ENCODE data around the gene XAB2.

Gene XAB2

DNA sequence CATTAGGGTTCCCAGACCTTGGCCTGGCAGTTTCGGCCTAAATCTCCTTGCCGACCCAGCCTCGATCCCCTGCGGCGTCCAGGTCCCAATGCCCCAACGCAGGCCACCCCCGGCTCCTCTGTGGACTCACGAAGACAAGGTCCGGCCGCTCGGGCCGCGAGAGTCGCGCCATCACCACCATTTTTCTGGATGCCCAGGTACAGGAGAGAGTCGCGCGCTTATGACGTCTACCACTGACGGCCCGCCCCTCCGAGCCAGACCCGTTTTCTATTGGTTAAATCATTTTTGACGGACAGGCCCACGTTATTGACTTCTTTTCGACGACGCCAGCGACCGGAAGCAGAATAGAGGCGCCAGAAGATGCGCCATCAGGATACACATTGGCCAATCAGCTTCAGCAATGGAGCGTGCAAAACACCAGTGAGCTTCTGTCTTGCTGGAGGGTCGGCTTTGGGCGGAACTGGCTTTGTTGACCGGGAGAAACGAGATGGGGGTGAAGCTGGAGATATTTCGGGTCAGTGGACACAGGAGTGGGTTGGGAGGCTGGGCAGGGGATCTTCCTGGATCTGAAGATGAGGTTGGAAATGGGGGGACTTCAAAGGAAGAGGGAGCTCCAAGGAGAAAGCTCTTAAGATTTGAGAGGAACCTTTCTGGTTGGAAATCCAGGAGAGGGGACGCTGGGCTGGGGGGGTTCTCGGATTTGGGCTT, at the start of gene XAB2, which contains the start of gene PET100:
Gene XAB2, minus strand, starts transcription at position 199 of the 708 bp plus-strand sequence. Its CDS starts 18 bp downstream, at position 181.
Gene PET100, plus strand, starts transcription at position 447 of the 708 bp plus-strand sequence. Its CDS starts 41 bp downstream, at position 488.
- Histone ChIP-seq H3K9me3 (ENCODE audit: control insufficient read depth in 1 of 2, low read length in 2 of 2) (no peaks in the 10 kb centered on the region), H3K27me3 (ENCODE audit: control insufficient read depth in 1 of 2, insufficient read depth in 2 of 2, low read length in 2 of 2) (no peaks in the 10 kb centered on the region), H3K4me3 (ENCODE audit: low read depth in 1 of 2, low read length in 2 of 2) (peak within 1 kb of the TSS; percentile 96 to 99), H3K9ac (ENCODE audit: low read depth in 1 of 2, low read length in 2 of 2) (peak within 1 kb of the TSS; percentile 84 to 97), H3K27ac (ENCODE audit: low read depth, low read length) (peak within 1 kb of the TSS; percentile 49), H3K36me3 (ENCODE audit: control insufficient read depth in 1 of 2, insufficient read depth in 2 of 2, low read length in 2 of 2) (peaks cover 18 to 33% of the 10 kb centered on the region in 2 donors), H3K4me1 (ENCODE audit: control insufficient read depth in 1 of 2, insufficient read depth in 2 of 2, low read length in 2 of 2) (peaks cover 21 to 24% of the 10 kb centered on the region in 2 donors)

DNA sequence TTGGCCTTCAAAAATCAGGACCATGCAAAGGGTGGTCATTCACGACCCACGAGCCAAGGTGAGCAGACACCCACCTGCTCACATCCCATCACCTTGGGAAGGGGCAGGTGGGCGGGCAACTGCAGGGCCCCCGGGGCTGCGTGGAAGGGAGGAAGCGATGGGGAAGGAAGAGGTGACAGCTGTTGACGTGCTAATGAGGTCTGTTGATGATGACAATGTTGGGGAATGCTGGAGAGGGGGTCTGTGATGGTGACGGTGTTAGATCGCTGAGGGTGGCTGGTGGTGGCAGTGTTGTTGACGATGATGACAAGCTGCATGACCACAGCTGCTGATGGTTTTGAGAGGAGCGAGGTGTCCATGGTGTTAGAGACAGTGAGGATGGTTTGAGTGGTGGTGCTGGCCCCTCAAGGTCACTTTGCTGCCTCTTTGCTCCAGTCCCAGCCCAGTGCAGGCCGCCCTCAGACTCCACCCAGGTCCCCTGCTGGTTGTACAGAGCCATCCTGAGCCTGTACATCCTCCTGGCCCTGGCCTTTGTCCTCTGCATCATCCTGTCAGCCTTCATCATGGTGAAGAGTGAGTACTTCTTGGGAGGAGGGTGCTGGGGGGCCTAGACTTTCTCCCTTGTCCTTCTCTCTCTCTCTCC, 48.4 kb upstream of the XAB2 start:
- H3K36me3 ChIP-seq (ENCODE audit: control insufficient read depth in 1 of 2, insufficient read depth in 2 of 2, low read length in 2 of 2), result peaks cover 0 to 6% of the 10 kb centered on the region in 2 donors
- H3K27me3 ChIP-seq (ENCODE audit: control insufficient read depth in 1 of 2, insufficient read depth in 2 of 2, low read length in 2 of 2), result peaks cover 8 to 18% of the 10 kb centered on the region in 2 donors
- peaks cover 6 to 27% of the 10 kb centered on the region in 2 donors for H3K4me1 ChIP-seq (ENCODE audit: control insufficient read depth in 1 of 2, insufficient read depth in 2 of 2, low read length in 2 of 2)
- H3K9ac ChIP-seq (ENCODE audit: low read depth in 1 of 2, low read length in 2 of 2), result no peak overlapping the region
- no peak overlapping the region for H3K27ac ChIP-seq (ENCODE audit: low read depth, low read length)
- peaks cover 0 to 2% of the 10 kb centered on the region in 2 donors for H3K9me3 ChIP-seq (ENCODE audit: control insufficient read depth in 1 of 2, low read length in 2 of 2)
- H3K4me3 ChIP-seq (ENCODE audit: low read depth in 1 of 2, low read length in 2 of 2), result no peak overlapping the region

DNA sequence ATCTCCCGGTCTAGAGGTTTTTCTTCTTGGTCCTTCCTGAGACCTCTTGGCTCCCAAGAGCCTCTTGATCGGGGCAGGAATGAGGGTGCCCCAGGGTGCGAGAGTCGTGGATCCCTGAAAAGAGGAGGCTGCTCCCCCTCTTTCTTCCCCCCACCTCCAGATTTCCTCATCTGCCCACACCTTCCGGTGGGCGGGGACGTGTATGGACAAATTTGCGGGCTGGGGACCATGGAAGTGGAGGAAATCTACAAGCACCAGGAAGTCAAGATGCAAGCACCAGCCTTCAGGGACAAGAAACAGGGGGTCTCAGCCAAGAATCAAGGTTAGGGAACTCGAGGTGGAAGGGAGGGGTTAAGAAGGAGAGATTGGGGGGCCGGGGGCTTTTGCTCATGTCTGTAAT, 47.5 kb upstream of the XAB2 start, which contains the start of gene MCEMP1:
Gene MCEMP1, plus strand, starts transcription at position 237 of the 400 bp plus-strand sequence. Its CDS starts 31 bp downstream, at position 268.
- Histone ChIP-seq H3K4me3 (ENCODE audit: low read depth in 1 of 2, low read length in 2 of 2) (no peak within 1 kb of the TSS), H3K9ac (ENCODE audit: low read depth in 1 of 2, low read length in 2 of 2) (no peak within 1 kb of the TSS), H3K27me3 (ENCODE audit: control insufficient read depth in 1 of 2, insufficient read depth in 2 of 2, low read length in 2 of 2) (peaks cover 8 to 20% of the 10 kb centered on the region in 2 donors), H3K36me3 (ENCODE audit: control insufficient read depth in 1 of 2, insufficient read depth in 2 of 2, low read length in 2 of 2) (no peaks in the 10 kb centered on the region), H3K4me1 (ENCODE audit: control insufficient read depth in 1 of 2, insufficient read depth in 2 of 2, low read length in 2 of 2) (peaks cover 6 to 26% of the 10 kb centered on the region in 2 donors), H3K9me3 (ENCODE audit: control insufficient read depth in 1 of 2, low read length in 2 of 2) (peaks cover 0 to 2% of the 10 kb centered on the region in 2 donors), H3K27ac (ENCODE audit: low read depth, low read length) (no peak within 1 kb of the TSS)

DNA sequence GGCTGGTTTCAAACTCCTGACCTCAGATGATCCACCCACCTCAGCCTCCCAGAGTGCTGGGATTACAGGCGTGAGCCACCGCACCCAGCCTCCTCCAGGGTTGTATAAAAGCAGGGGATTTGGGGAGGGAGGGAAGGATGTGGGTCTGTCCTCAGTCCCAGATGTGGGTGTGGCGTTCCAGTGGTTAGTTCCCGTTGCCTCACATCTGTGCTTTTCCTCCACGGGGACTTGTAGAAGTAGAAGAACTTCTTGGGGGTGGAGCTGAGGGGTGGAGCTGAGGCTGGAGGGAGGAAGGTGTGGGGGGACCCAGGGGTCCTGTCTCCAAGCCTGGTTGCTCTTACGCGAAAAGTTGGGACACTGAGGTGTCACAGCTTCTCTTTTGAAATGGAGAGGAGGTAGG, 47.0 kb upstream of the XAB2 start:
- Histone ChIP-seq H3K9me3 (ENCODE audit: control insufficient read depth in 1 of 2, low read length in 2 of 2) (peaks cover 0 to 2% of the 10 kb centered on the region in 2 donors), H3K27me3 (ENCODE audit: control insufficient read depth in 1 of 2, insufficient read depth in 2 of 2, low read length in 2 of 2) (peaks cover 8 to 23% of the 10 kb centered on the region in 2 donors), H3K27ac (ENCODE audit: low read depth, low read length) (no peak overlapping the region), H3K9ac (ENCODE audit: low read depth in 1 of 2, low read length in 2 of 2) (no peak overlapping the region), H3K4me3 (ENCODE audit: low read depth in 1 of 2, low read length in 2 of 2) (no peak overlapping the region), H3K36me3 (ENCODE audit: control insufficient read depth in 1 of 2, insufficient read depth in 2 of 2, low read length in 2 of 2) (no peaks in the 10 kb centered on the region), H3K4me1 (ENCODE audit: control insufficient read depth in 1 of 2, insufficient read depth in 2 of 2, low read length in 2 of 2) (peaks cover 6 to 21% of the 10 kb centered on the region in 2 donors)

DNA sequence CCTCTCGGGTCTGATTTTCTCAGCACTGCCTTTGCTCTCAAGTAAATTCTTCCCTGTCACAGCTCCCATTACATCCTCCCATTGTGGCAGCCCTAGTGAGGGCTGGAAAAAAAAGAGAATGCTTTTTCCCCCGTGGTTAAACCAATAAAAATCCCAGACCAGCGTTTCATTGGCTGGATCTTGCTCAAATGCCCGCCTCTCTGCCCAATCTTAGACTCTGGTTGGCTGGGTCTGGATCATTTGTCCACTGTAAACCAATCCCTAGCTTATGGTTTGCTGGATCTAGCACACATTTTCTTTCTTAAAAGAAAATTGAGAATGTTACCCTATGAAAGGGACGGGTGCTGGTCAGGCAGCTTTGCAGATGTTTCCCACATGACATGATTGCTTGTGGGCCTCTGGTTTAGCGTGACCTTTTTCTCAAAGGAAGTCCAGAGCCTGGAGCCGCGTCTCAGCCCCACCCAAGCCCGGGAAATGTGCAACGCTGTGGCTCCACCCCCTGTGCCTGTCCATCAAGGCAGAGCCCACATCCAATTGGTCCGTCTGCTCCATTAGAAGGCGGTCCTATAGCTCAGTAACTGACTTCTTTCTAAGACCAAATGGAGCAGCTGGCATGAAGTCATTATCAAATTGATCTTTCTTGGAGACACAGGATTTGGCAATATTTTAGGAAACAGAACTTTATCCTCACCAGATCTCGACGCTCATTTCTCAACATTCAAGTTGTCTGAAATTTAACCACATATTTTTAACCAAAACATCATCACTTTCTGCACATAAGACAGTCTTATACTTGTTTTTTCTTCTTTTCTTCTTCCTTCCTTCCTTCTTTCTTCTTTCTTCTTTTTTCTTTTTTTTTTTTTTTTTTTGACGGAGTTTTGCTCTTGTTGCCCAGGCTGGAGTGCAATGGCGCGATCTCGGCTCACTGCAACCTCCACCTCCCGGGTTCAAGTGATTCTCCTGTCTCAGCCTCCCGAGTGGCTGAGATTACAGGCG, 45.0 kb upstream of the XAB2 start:
- Histone ChIP-seq H3K27ac (ENCODE audit: low read depth, low read length) (no peak overlapping the region), H3K4me1 (ENCODE audit: control insufficient read depth in 1 of 2, insufficient read depth in 2 of 2, low read length in 2 of 2) (peaks cover 2 to 6% of the 10 kb centered on the region in 2 donors), H3K36me3 (ENCODE audit: control insufficient read depth in 1 of 2, insufficient read depth in 2 of 2, low read length in 2 of 2) (no peaks in the 10 kb centered on the region), H3K9ac (ENCODE audit: low read depth in 1 of 2, low read length in 2 of 2) (no peak overlapping the region), H3K27me3 (ENCODE audit: control insufficient read depth in 1 of 2, insufficient read depth in 2 of 2, low read length in 2 of 2) (peaks cover 8 to 28% of the 10 kb centered on the region in 2 donors), H3K9me3 (ENCODE audit: control insufficient read depth in 1 of 2, low read length in 2 of 2) (peaks cover 0 to 2% of the 10 kb centered on the region in 2 donors), H3K4me3 (ENCODE audit: low read depth in 1 of 2, low read length in 2 of 2) (no peak overlapping the region)

DNA sequence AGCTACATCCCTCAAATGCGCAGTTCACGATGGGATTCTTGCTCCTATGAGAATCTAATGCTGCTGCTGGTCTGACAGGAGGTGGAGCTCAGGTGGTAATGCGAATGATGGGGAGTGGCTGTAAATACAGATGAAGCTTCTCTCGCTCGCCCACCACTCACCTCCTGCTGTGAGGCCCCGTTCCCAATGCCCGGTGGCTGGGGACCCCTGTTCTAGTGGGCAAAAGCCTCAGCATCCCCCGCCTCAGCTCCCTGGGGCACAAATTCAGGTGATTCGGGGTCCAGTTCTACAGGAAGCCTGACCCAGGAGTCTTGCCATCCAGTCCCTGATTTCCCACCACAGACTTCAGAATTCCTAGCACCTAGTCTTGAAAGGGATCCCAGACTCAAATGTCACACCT, 43.2 kb upstream of the XAB2 start:
- peaks cover 0 to 4% of the 10 kb centered on the region in 2 donors for H3K4me1 ChIP-seq (ENCODE audit: control insufficient read depth in 1 of 2, insufficient read depth in 2 of 2, low read length in 2 of 2)
- H3K27ac ChIP-seq (ENCODE audit: low read depth, low read length), result no peak overlapping the region
- no peaks in the 10 kb centered on the region for H3K36me3 ChIP-seq (ENCODE audit: control insufficient read depth in 1 of 2, insufficient read depth in 2 of 2, low read length in 2 of 2)
- peaks cover 3 to 20% of the 10 kb centered on the region in 2 donors for H3K27me3 ChIP-seq (ENCODE audit: control insufficient read depth in 1 of 2, insufficient read depth in 2 of 2, low read length in 2 of 2)
- peaks cover 0 to 2% of the 10 kb centered on the region in 2 donors for H3K9me3 ChIP-seq (ENCODE audit: control insufficient read depth in 1 of 2, low read length in 2 of 2)
- H3K9ac ChIP-seq (ENCODE audit: low read depth in 1 of 2, low read length in 2 of 2), result no peak overlapping the region
- no peak overlapping the region for H3K4me3 ChIP-seq (ENCODE audit: low read depth in 1 of 2, low read length in 2 of 2)

DNA sequence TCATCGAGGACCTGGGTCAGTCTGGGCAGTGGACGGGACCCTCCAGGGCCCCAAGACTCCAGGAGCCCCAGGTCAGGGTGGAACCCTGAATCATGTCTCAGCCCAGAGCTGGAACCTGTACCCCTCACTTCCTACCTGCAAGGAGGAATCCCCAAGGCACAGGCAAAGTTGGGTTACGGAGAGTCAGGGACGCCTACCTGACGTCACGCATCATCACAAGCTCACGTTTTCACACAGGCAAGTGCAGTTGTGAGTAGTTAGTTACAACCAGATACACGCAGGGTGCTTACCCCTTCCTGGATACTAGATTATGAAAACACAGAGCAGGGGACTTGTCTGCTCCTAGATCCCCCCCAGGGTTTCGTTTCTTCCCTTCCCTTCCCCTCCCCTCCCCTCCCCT, 41.4 kb upstream of the XAB2 start:
- H3K36me3 ChIP-seq (ENCODE audit: control insufficient read depth in 1 of 2, insufficient read depth in 2 of 2, low read length in 2 of 2), result no peaks in the 10 kb centered on the region
- peaks cover 1 to 19% of the 10 kb centered on the region in 2 donors for H3K27me3 ChIP-seq (ENCODE audit: control insufficient read depth in 1 of 2, insufficient read depth in 2 of 2, low read length in 2 of 2)

DNA sequence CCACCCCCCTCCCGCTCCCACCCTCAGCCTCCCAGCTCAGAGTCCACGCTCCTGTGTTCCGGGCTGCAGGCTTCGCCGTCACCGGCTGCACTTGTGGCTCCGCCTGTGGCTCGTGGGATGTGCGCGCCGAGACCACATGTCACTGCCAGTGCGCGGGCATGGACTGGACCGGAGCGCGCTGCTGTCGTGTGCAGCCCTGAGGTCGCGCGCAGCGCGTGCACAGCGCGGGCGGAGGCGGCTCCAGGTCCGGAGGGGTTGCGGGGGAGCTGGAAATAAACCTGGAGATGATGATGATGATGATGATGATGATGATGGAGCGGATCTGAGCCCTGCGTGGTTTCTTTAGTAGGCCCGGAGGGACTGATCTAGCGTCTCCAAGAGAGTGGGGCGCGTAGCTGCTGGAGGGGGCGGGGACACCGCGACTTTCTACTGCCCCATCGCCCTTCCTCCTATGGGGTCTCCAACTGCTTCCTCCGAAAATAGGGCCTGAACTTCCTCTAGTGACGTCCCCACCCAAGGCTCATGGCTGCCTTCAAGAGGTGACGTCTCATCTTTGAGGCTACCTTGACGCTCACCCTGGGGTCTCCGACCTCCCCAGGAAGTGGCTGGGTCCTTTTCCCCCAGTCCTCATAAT, 40.9 kb upstream of the XAB2 start:
- H3K27me3 ChIP-seq (ENCODE audit: control insufficient read depth in 1 of 2, insufficient read depth in 2 of 2, low read length in 2 of 2), result peaks cover 0 to 19% of the 10 kb centered on the region in 2 donors
- no peak overlapping the region for H3K27ac ChIP-seq (ENCODE audit: low read depth, low read length)
- no peak overlapping the region for H3K4me3 ChIP-seq (ENCODE audit: low read depth in 1 of 2, low read length in 2 of 2)
- no peak overlapping the region for H3K9ac ChIP-seq (ENCODE audit: low read depth in 1 of 2, low read length in 2 of 2)
- H3K36me3 ChIP-seq (ENCODE audit: control insufficient read depth in 1 of 2, insufficient read depth in 2 of 2, low read length in 2 of 2), result no peaks in the 10 kb centered on the region
- H3K9me3 ChIP-seq (ENCODE audit: control insufficient read depth in 1 of 2, low read length in 2 of 2), result peaks cover 0 to 2% of the 10 kb centered on the region in 2 donors
- no peaks in the 10 kb centered on the region for H3K4me1 ChIP-seq (ENCODE audit: control insufficient read depth in 1 of 2, insufficient read depth in 2 of 2, low read length in 2 of 2)

More for the DNA sequence above, 41.4 kb upstream of the XAB2 start:
- H3K4me3 ChIP-seq (ENCODE audit: low read depth in 1 of 2, low read length in 2 of 2), result no peak overlapping the region
- no peak overlapping the region for H3K9ac ChIP-seq (ENCODE audit: low read depth in 1 of 2, low read length in 2 of 2)
- no peak overlapping the region for H3K27ac ChIP-seq (ENCODE audit: low read depth, low read length)
- H3K9me3 ChIP-seq (ENCODE audit: control insufficient read depth in 1 of 2, low read length in 2 of 2), result peaks cover 0 to 2% of the 10 kb centered on the region in 2 donors
- H3K4me1 ChIP-seq (ENCODE audit: control insufficient read depth in 1 of 2, insufficient read depth in 2 of 2, low read length in 2 of 2), result no peaks in the 10 kb centered on the region

DNA sequence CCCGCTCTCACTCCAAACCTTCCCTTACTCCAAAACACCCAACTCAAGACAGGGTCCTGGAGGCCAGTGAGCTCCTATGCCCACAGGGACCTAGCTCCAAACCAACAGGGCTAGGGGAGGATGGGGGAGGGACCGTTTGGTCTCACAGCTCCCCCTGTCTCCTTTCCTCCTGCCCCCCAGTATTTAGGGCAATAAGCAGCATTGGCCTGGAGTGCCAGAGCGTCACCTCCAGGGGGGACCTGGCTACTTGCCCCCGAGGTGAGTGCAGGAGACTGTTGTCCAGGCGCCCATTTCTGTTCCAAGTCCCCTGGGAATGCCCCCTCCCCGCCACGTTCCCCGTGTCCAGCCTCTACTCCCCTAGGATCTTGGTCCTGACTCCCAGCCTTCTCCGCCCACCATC, 40.3 kb upstream of the XAB2 start:
- Histone ChIP-seq H3K27ac (ENCODE audit: low read depth, low read length) (no peak overlapping the region), H3K4me3 (ENCODE audit: low read depth in 1 of 2, low read length in 2 of 2) (no peak overlapping the region)

More for the DNA sequence above, 40.3 kb upstream of the XAB2 start:
- peaks cover 0 to 2% of the 10 kb centered on the region in 2 donors for H3K9me3 ChIP-seq (ENCODE audit: control insufficient read depth in 1 of 2, low read length in 2 of 2)
- no peaks in the 10 kb centered on the region for H3K36me3 ChIP-seq (ENCODE audit: control insufficient read depth in 1 of 2, insufficient read depth in 2 of 2, low read length in 2 of 2)
- H3K4me1 ChIP-seq (ENCODE audit: control insufficient read depth in 1 of 2, insufficient read depth in 2 of 2, low read length in 2 of 2), result no peaks in the 10 kb centered on the region
- peaks cover 0 to 19% of the 10 kb centered on the region in 2 donors for H3K27me3 ChIP-seq (ENCODE audit: control insufficient read depth in 1 of 2, insufficient read depth in 2 of 2, low read length in 2 of 2)
- no peak overlapping the region for H3K9ac ChIP-seq (ENCODE audit: low read depth in 1 of 2, low read length in 2 of 2)
